Activated CD4-positive, alpha-beta memory T cell treated with anti-CD3 and anti-CD28 coated beads, Interleukin-2, amount 10 ng/mL, durations not matched to agents 7 days and 5 days (primary cell): ENCODE data around the gene ZNF804B. TPM values are rescaled to one million over a fixed set of nuclear protein-coding genes. Genes with fewer than 3 reads are reported as not detected.

Experiments
- CTCF ChIA-PET: fragments of 350-600 bp; sonication (Branson Sonifier 250); formaldehyde crosslinking; loops from one replicate; lab custom pipeline; 2021; ENCODE audit warnings: antibody characterized with exemption, inconsistent platforms; lab: Charles Lee
- POLR2A ChIA-PET: fragments of 350-600 bp; sonication (Branson Sonifier 250); formaldehyde crosslinking; loops from one replicate; lab custom pipeline; 2021; ENCODE audit warnings: antibody characterized with exemption; lab: Charles Lee
- DNase-seq: peaks from one replicate; pipeline ENCODE4 v3.0.0-alpha.2; 2020
- H3K27ac Mint-ChIP-seq: one replicate; pipeline ENCODE4 v1.8.0; 2021; ENCODE audit warnings: mild to moderate bottlenecking, mixed read lengths
- H3K27me3 Mint-ChIP-seq: one replicate; pipeline ENCODE4 v1.8.0; 2021; ENCODE audit warnings: mixed read lengths
- H3K36me3 Mint-ChIP-seq: one replicate; pipeline ENCODE4 v1.8.0; 2021; ENCODE audit warnings: low read depth, mixed read lengths
- H3K4me1 Mint-ChIP-seq: one replicate; pipeline ENCODE4 v1.8.0; 2021; ENCODE audit warnings: mixed read lengths
- H3K4me3 Mint-ChIP-seq: one replicate; pipeline ENCODE4 v1.8.0; 2021; ENCODE audit warnings: mild to moderate bottlenecking, mixed read lengths
- H3K9me3 Mint-ChIP-seq: one replicate; pipeline ENCODE4 v1.8.0; 2021; ENCODE audit warnings: mixed read lengths
- total RNA-seq, 2 experiments: library from RNA; stranded (reverse); gene quantifications; one replicate each; pipeline ENCODE4 v1.2.3, GENCODE V29; 2021

ZNF804B gene
- total RNA-seq, 2 experiments from 2014 or later: not detected

GRCh38 chr7:89085580-89085979 lies 326.1 kb downstream of the ZNF804B start:
- H3K27ac Mint-ChIP-seq: no peak overlapping the region
- no peak overlapping the region for H3K4me3 Mint-ChIP-seq
- H3K9me3 Mint-ChIP-seq: no peaks in the 10 kb centered on the region
- ChIA-PET POLR2A (no interaction called here), CTCF (no interaction called here)
- DNase-seq: no peak
- H3K4me1 Mint-ChIP-seq: no peaks in the 10 kb centered on the region
- no peaks in the 10 kb centered on the region for H3K36me3 Mint-ChIP-seq
- no peaks in the 10 kb centered on the region for H3K27me3 Mint-ChIP-seq

DNA sequence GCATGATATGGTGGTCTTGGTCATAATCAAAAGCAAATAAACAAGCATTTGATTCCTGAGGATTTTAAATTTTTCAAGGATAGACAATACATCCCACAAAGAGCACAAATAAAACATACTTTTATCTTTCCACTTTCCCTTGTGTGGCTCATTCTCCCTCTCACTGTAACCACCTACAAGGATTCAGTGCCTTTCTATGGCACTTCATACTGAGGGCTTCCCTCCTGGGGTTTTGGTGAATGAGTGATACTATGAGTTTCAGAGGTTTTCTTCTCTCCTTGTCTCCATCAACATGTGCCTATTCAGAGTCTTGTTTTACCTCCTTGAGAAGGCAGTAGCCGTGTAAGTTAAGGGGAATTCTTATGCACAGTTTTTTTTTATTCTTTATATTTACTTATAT lies 332.1 kb downstream of the ZNF804B start:
- no peak overlapping the region for H3K4me3 Mint-ChIP-seq
- CTCF ChIA-PET: no interaction called here
- H3K27me3 Mint-ChIP-seq: no peaks in the 10 kb centered on the region
- DNase-seq: no peak
- no peak overlapping the region for H3K27ac Mint-ChIP-seq
- POLR2A ChIA-PET: no interaction called here
- no peaks in the 10 kb centered on the region for H3K4me1 Mint-ChIP-seq
- H3K9me3 Mint-ChIP-seq: no peaks in the 10 kb centered on the region
- no peaks in the 10 kb centered on the region for H3K36me3 Mint-ChIP-seq

GRCh38 chr7:89094269-89094668 lies 334.8 kb downstream of the ZNF804B start:
- H3K27ac Mint-ChIP-seq: no peak overlapping the region
- POLR2A ChIA-PET: no interaction called here
- CTCF ChIA-PET: no interaction called here
- no peaks in the 10 kb centered on the region for H3K36me3 Mint-ChIP-seq
- no peak for DNase-seq
- no peaks in the 10 kb centered on the region for H3K9me3 Mint-ChIP-seq
- no peak overlapping the region for H3K4me3 Mint-ChIP-seq
- no peaks in the 10 kb centered on the region for H3K4me1 Mint-ChIP-seq
- no peaks in the 10 kb centered on the region for H3K27me3 Mint-ChIP-seq

DNA sequence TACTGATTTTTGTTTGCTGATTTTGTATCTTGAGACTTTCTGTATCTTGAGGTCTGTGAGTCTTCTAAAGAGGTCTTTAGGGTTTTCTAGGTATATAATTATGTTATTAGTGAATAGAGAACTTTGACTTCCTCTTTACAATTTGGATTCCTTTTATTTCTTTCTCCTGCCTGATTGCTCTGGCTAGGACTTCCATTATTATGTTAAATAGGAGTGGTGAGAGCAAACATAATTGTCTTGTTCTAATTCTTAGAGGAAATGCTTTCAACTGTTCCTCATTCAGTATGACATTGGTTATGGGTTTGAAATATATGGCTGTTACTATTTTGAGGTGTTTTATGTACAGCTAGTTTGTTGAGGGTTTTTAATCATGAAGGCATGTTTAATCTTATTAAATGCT lies 344.1 kb downstream of the ZNF804B start:
- DNase-seq: no peak
- H3K4me3 Mint-ChIP-seq: no peak overlapping the region
- H3K9me3 Mint-ChIP-seq: no peaks in the 10 kb centered on the region
- no peak overlapping the region for H3K27ac Mint-ChIP-seq
- H3K4me1 Mint-ChIP-seq: no peaks in the 10 kb centered on the region
- no peaks in the 10 kb centered on the region for H3K27me3 Mint-ChIP-seq
- H3K36me3 Mint-ChIP-seq: no peaks in the 10 kb centered on the region
- POLR2A ChIA-PET: no interaction called here
- CTCF ChIA-PET: no interaction called here

GRCh38 chr7:89104748-89105685 lies 345.5 kb downstream of the ZNF804B start:
- Mint-ChIP-seq H3K27ac (no peak overlapping the region), H3K9me3 (no peaks in the 10 kb centered on the region), H3K4me3 (no peak overlapping the region), H3K4me1 (no peaks in the 10 kb centered on the region), H3K27me3 (no peaks in the 10 kb centered on the region), H3K36me3 (no peaks in the 10 kb centered on the region)
- DNase-seq: no peak
- ChIA-PET CTCF (no interaction called here), POLR2A (no interaction called here)

DNA sequence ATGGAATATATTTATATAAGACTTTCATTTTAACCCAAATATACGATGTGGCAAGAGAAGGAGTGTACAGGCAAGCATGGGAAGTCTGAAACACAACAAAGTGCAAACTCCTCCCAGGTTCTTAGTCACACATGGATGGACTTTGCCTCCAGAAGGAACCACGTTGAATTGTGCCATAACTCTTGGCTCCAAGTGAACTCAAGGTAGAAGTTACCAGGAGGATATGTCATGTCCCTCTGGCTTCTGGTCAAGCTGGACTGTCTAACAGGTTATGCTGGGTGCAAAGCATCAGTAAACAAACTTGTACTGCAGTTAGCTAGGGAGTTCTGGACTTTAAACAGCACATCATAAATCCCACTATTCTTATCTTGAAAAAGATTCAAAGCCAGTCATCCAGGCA lies 364.4 kb downstream of the ZNF804B start:
- no peaks in the 10 kb centered on the region for H3K9me3 Mint-ChIP-seq
- H3K4me1 Mint-ChIP-seq: no peaks in the 10 kb centered on the region
- no peaks in the 10 kb centered on the region for H3K27me3 Mint-ChIP-seq
- no peak overlapping the region for H3K27ac Mint-ChIP-seq
- ChIA-PET POLR2A (no interaction called here), CTCF (no interaction called here)
- no peak for DNase-seq
- H3K36me3 Mint-ChIP-seq: no peaks in the 10 kb centered on the region
- no peak overlapping the region for H3K4me3 Mint-ChIP-seq

GRCh38 chr7:89129600-89130375 lies 370.3 kb downstream of the ZNF804B start:
- no peak for DNase-seq
- Mint-ChIP-seq H3K27ac (no peak overlapping the region), H3K36me3 (no peaks in the 10 kb centered on the region), H3K4me3 (no peak overlapping the region), H3K4me1 (no peaks in the 10 kb centered on the region), H3K27me3 (no peaks in the 10 kb centered on the region), H3K9me3 (no peaks in the 10 kb centered on the region)
- POLR2A ChIA-PET: no interaction called here
- CTCF ChIA-PET: no interaction called here

DNA sequence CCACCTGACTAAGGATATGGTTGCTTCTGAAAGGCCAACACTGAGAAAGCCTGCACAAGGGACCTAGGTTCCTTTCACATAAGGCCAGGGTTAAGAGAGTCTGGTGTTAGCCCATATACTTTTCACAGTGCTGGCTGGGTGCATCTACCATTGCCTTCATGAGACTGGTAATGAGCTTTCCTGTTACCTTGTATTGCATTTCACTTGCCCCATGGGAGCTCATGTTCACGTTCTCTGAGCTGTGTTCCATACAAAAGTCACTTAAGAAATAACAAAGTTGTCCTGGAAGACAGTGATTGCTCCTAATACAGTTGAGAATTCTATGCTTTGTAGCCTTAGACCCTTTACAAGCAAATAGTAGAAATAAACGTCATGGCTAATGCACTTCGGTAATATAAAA lies 373.9 kb downstream of the ZNF804B start:
- ChIA-PET POLR2A (no interaction called here), CTCF (no interaction called here)
- no peak overlapping the region for H3K27ac Mint-ChIP-seq
- H3K27me3 Mint-ChIP-seq: no peaks in the 10 kb centered on the region
- peaks cover 4% of the 10 kb centered on the region for H3K9me3 Mint-ChIP-seq
- no peak for DNase-seq
- no peaks in the 10 kb centered on the region for H3K36me3 Mint-ChIP-seq
- no peak overlapping the region for H3K4me3 Mint-ChIP-seq
- no peaks in the 10 kb centered on the region for H3K4me1 Mint-ChIP-seq

DNA sequence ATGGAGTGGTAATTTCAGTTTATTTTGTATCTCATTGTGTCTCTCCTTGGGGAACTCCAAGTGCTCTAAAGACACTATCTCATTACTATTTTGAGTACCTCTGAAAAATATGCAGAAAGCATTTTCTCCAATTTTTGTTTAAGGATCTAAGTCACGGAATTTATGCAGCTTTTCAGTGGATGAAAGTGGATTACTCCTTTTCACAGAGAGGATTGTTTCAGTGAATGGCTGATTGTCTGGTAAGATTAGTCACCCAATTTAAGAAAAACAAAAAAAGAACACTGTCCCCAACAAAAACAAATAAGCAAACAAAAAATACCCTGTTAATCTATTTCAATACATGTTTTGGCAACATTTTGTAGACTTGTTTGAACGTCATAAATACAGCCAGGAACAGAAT lies 374.3 kb downstream of the ZNF804B start:
- H3K4me3 Mint-ChIP-seq: no peak overlapping the region
- H3K27me3 Mint-ChIP-seq: no peaks in the 10 kb centered on the region
- H3K9me3 Mint-ChIP-seq: peaks cover 7% of the 10 kb centered on the region
- ChIA-PET POLR2A (no interaction called here), CTCF (no interaction called here)
- H3K27ac Mint-ChIP-seq: no peak overlapping the region
- no peaks in the 10 kb centered on the region for H3K36me3 Mint-ChIP-seq
- H3K4me1 Mint-ChIP-seq: no peaks in the 10 kb centered on the region
- DNase-seq: no peak

DNA sequence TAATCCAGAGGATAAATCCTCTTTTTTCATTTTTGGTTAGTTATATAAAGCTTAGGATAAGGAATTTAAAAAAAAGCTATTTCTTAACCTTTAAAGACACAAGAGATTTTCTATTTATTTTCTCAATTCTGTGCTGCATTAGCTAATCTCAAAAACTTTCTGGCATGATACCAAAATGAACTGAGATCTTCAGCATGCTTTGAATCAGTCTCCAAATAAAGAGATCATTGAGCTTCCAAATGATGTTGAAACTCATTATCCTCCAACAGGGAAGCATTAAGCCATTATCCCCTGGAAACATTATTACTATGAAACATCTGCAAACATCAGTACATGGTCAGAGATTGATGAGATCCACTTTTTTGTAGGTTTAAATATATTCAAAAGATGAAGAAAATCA lies 386.3 kb downstream of the ZNF804B start:
- H3K27me3 Mint-ChIP-seq: no peaks in the 10 kb centered on the region
- ChIA-PET POLR2A (no interaction called here), CTCF (no interaction called here)
- H3K9me3 Mint-ChIP-seq: no peaks in the 10 kb centered on the region
- DNase-seq: no peak
- H3K36me3 Mint-ChIP-seq: no peaks in the 10 kb centered on the region
- H3K4me1 Mint-ChIP-seq: no peaks in the 10 kb centered on the region
- H3K27ac Mint-ChIP-seq: no peak overlapping the region
- no peak overlapping the region for H3K4me3 Mint-ChIP-seq

- ChIA-PET POLR2A (no interaction called here), CTCF (no interaction called here)
- H3K9me3 Mint-ChIP-seq: no peaks in the 10 kb centered on the region
- no peaks in the 10 kb centered on the region for H3K36me3 Mint-ChIP-seq
- H3K4me1 Mint-ChIP-seq: no peaks in the 10 kb centered on the region
- H3K27me3 Mint-ChIP-seq: no peaks in the 10 kb centered on the region
- H3K4me3 Mint-ChIP-seq: no peak overlapping the region
- no peak for DNase-seq
- no peak overlapping the region for H3K27ac Mint-ChIP-seq
Measured at GRCh38 chr7:89160107-89160506, 400.6 kb downstream of the ZNF804B start.

- POLR2A ChIA-PET: no interaction called here
- Mint-ChIP-seq H3K27ac (no peak overlapping the region), H3K4me1 (no peaks in the 10 kb centered on the region), H3K36me3 (no peaks in the 10 kb centered on the region), H3K4me3 (no peak overlapping the region), H3K27me3 (no peaks in the 10 kb centered on the region), H3K9me3 (no peaks in the 10 kb centered on the region)
- DNase-seq: no peak
- CTCF ChIA-PET: no interaction called here
Measured at GRCh38 chr7:89165421-89165820, 405.9 kb downstream of the ZNF804B start.

GRCh38 chr7:89170628-89171027 lies 411.1 kb downstream of the ZNF804B start:
- H3K4me1 Mint-ChIP-seq: no peaks in the 10 kb centered on the region
- no peak for DNase-seq
- H3K27me3 Mint-ChIP-seq: no peaks in the 10 kb centered on the region
- H3K9me3 Mint-ChIP-seq: peaks cover 7% of the 10 kb centered on the region
- ChIA-PET CTCF (no interaction called here), POLR2A (no interaction called here)
- no peak overlapping the region for H3K4me3 Mint-ChIP-seq
- no peak overlapping the region for H3K27ac Mint-ChIP-seq
- H3K36me3 Mint-ChIP-seq: no peaks in the 10 kb centered on the region
